ENCODE results near the gene LAMA3. TPM values are rescaled to one million over a fixed set of nuclear protein-coding genes. Genes with fewer than 3 reads are reported as not detected.

Gene LAMA3
- total and polyA plus RNA-seq, 2 of the 13 experiments (the other 11 are each of a cell fraction or from before 2014, with no cell fraction given) = 0.45 to 2.2 TPM

DNA sequence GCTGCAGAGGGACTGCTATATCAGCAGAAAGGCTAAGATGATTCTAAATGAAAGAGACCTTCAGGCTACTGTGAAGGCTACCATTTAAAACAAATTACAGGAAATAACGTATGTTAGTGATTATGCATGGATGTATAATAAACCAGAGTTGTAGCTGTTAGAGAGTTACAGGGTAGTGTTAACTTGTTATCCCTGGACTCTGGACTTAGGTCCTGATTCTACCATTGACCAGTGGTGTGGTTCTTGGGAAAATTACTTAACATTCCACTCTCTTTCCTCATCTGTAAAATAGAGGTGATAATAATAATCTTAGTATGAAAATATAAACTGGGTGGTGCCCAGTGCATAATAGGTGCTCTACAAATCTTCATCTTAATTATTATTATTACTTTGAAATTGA, 22.2 kb downstream of the LAMA3 start:
- BruUV-seq (replicated peaks) = no TSS peak
- no peaks in the 10 kb centered on the region for H3K79me2 ChIP-seq (ENCODE audit: insufficient read depth, low read length)
- no peak overlapping the region for H3K4me2 ChIP-seq (ENCODE audit: low read depth, low read length)
- H3K27ac ChIP-seq (ENCODE audit: extremely low read length, insufficient read depth, low read length) = no peak overlapping the region
- in situ Hi-C loops (cut with HindIII; ENCODE audit: extremely low pct_ligation_motif_present, low pct_unique_long_range_greater_than_20kb) = no loop called here
- CTCF ChIA-PET (ENCODE audit: low intra/inter-chr PET ratio, low total read pairs) = no interaction called here
- 4% methylated on average over 1 of the region's 1 CpG for WGBS (ENCODE audit: low lambda C conversion rate)
- no peak for ATAC-seq
- POLR2A ChIA-PET = no interaction called here
- TF ChIP-seq ZSCAN29 (CRISPR knock-in tag; conservative IDR thresholded peaks at IDR 0.05) (no peak), NR1H2 (CRISPR knock-in tag; IDR thresholded peaks at IDR 0.05; ENCODE audit: borderline replicate concordance, low read depth) (no peak), NCOA2 (CRISPR knock-in tag; IDR thresholded peaks at IDR 0.05) (no peak), ATM (IDR thresholded peaks at IDR 0.05; ENCODE audit: borderline replicate concordance) (no peak), ZNF598 (CRISPR knock-in tag; IDR thresholded peaks at IDR 0.05; ENCODE audit: borderline replicate concordance) (no peak), KDM5B (CRISPR knock-in tag; IDR thresholded peaks at IDR 0.05; ENCODE audit: borderline replicate concordance) (no peak)
- TF ChIP-seq, protein P1, sequence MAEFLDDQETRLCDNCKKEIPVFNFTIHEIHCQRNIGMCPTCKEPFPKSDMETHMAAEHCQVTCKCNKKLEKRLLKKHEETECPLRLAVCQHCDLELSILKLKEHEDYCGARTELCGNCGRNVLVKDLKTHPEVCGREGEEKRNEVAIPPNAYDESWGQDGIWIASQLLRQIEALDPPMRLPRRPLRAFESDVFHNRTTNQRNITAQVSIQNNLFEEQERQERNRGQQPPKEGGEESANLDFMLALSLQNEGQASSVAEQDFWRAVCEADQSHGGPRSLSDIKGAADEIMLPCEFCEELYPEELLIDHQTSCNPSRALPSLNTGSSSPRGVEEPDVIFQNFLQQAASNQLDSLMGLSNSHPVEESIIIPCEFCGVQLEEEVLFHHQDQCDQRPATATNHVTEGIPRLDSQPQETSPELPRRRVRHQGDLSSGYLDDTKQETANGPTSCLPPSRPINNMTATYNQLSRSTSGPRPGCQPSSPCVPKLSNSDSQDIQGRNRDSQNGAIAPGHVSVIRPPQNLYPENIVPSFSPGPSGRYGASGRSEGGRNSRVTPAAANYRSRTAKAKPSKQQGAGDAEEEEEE (CRISPR knock-in tag; IDR thresholded peaks at IDR 0.05; ENCODE audit: borderline replicate concordance) = no peak
- TF ChIP-seq, protein P2, sequence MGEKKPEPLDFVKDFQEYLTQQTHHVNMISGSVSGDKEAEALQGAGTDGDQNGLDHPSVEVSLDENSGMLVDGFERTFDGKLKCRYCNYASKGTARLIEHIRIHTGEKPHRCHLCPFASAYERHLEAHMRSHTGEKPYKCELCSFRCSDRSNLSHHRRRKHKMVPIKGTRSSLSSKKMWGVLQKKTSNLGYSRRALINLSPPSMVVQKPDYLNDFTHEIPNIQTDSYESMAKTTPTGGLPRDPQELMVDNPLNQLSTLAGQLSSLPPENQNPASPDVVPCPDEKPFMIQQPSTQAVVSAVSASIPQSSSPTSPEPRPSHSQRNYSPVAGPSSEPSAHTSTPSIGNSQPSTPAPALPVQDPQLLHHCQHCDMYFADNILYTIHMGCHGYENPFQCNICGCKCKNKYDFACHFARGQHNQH (CRISPR knock-in tag; IDR thresholded peaks at IDR 0.05) = no peak
- TF ChIP-seq, protein P3, sequence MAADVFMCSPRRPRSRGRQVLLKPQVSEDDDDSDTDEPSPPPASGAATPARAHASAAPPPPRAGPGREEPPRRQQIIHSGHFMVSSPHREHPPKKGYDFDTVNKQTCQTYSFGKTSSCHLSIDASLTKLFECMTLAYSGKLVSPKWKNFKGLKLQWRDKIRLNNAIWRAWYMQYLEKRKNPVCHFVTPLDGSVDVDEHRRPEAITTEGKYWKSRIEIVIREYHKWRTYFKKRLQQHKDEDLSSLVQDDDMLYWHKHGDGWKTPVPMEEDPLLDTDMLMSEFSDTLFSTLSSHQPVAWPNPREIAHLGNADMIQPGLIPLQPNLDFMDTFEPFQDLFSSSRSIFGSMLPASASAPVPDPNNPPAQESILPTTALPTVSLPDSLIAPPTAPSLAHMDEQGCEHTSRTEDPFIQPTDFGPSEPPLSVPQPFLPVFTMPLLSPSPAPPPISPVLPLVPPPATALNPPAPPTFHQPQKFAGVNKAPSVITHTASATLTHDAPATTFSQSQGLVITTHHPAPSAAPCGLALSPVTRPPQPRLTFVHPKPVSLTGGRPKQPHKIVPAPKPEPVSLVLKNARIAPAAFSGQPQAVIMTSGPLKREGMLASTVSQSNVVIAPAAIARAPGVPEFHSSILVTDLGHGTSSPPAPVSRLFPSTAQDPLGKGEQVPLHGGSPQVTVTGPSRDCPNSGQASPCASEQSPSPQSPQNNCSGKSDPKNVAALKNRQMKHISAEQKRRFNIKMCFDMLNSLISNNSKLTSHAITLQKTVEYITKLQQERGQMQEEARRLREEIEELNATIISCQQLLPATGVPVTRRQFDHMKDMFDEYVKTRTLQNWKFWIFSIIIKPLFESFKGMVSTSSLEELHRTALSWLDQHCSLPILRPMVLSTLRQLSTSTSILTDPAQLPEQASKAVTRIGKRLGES (CRISPR knock-in tag; IDR thresholded peaks at IDR 0.05; ENCODE audit: borderline replicate concordance) = no peak
- TF ChIP-seq, protein P4, sequence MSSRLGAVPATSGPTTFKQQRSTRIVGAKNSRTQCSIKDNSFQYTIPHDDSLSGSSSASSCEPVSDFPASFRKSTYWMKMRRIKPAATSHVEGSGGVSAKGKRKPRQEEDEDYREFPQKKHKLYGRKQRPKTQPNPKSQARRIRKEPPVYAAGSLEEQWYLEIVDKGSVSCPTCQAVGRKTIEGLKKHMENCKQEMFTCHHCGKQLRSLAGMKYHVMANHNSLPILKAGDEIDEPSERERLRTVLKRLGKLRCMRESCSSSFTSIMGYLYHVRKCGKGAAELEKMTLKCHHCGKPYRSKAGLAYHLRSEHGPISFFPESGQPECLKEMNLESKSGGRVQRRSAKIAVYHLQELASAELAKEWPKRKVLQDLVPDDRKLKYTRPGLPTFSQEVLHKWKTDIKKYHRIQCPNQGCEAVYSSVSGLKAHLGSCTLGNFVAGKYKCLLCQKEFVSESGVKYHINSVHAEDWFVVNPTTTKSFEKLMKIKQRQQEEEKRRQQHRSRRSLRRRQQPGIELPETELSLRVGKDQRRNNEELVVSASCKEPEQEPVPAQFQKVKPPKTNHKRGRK (CRISPR knock-in tag; IDR thresholded peaks at IDR 0.05) = no peak
- H3K27me3 ChIP-seq (ENCODE audit: control insufficient read depth in 1 of 2, insufficient read depth in 2 of 2, low read length in 2 of 2) = no peaks in the 10 kb centered on the region
- FAIRE-seq = no peak
- no peaks in the 10 kb centered on the region for H4K20me1 ChIP-seq (ENCODE audit: insufficient read depth, low read length)
- H3K9ac ChIP-seq (ENCODE audit: insufficient read depth, low read depth, low read length) = no peak overlapping the region
- H2AFZ ChIP-seq (ENCODE audit: low read length) = no peak overlapping the region
- intact Hi-C loops (cut with micrococcal nuclease; ENCODE audit: unreplicated experiment) = no loop called here
- H3K36me3 ChIP-seq (replicated peaks in 1 of 2; ENCODE audit: control insufficient read depth in 1 of 2, insufficient read depth in 2 of 2, low read length in 2 of 2) = no peaks in the 10 kb centered on the region
- no peak for DNase-seq (ENCODE audit: low spot score)
- H3K4me1 ChIP-seq (ENCODE audit: insufficient read depth, low read length) = no peaks in the 10 kb centered on the region
- no peak overlapping the region for H3K4me3 ChIP-seq (replicated peaks in 1 of 3; ENCODE audit: insufficient read depth in 1 of 3, low read depth in 2 of 3, low read length in 3 of 3)
- H3K9me3 ChIP-seq (ENCODE audit: low read length) = no peaks in the 10 kb centered on the region; the same call in 1 of the 2 replicates
